GM19238 (cell line): ENCODE results near the gene DGKI.

Experiments used
- DNase-seq: peaks from one replicate; pipeline ENCODE4 v3.0.0; 2011; ENCODE audit warnings: low spot score; ENCODE audit not compliant: insufficient read length

The DGKI gene

DNA sequence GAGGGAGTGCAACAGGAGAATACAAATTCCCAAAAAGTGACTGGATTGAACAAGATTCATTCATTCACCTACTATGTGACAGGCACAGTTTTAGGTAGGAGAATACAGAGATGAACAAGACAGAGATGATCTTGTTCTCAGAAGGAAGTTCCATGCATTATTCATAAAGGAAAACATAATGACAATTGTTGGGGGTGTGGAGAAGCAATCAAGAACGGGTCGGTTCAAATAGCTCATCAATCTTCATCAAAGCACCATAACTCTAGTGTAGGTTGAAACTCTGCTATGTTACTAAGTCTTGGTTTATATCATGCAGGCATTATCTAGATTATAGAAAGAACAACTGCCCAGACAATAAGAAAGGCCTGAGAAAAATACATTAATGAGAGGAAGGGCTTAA lies 243.7 kb downstream of the DGKI start:
- no peak for DNase-seq

DNA sequence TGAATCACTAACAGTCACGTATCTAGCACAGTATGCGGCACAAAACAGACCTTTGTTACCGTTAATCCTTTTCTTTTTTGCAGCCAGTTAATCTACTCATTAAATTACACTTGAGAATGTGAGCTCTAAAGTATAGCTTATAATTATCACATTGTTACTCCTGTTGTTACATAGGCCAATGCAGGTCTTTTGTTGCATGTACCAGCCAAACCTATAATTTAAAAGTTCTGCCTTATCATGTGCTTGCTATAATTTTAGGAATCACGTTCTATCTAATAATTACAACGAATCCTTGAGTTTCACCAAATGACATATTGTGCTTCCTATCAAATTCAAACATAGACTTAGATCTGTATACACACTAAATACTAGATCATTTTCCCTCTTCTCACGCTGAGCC lies 245.1 kb downstream of the DGKI start:
- DNase-seq, result no peak

GRCh38 chr7:137597856-137598255 lies 248.9 kb downstream of the DGKI start:
- DNase-seq, result no peak

DNA sequence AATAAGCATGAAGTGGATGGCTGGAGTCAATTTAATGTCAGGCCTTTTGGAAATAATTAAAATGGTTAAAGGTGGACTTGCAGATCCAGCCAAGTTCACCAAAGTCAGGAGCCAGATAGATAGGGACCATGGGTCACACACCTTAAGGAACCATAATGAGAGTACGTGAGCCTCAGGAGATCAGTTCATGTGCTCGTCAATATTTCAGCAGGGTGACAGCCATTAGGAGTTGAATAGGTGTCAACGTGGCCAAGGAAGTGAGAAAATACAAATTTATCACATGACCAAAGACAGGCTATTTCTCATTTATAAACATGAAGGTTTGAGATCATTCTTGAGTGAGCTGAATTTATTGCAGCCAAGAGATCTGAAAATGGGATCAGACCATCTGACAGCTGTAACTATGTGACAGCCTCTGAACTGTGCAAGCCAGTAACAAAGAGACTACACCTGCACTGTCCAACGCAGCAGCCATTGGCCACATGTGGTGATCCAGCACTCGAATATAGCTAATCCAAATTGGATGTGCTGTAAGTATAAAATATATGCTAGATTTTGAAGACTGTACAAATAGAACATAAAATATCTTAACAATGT lies 253.6 kb downstream of the DGKI start:
- no peak for DNase-seq

DNA sequence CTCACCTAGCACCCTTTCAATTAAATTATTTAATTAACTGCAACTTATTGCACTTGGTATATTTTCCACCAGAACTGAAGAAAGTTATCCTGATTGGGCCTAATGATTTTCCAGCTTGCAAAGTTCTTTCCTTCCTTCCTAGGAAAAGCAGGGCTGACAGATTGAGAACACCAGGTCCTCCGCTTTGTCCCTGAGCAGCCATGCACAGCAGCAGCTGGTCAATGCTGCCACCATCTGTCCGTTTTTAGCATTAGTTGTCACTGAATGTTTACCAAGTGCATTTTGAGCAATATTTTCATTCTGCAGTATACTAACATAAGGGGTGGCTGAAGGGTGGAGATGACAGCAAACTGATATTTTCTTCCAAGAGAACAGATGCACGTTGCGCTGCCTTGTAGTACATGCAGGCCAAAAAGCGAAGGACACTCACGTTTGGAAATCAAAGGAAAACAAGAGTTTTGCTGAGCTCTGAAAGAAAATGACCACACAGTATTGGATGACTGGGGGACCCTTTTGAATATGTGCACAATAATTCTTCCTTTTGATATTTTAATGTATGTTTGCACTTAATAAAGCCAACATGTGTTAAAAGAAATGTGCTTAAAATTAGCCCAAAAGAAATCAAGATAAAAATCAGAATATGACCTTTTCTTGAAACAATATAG lies 254.4 kb downstream of the DGKI start:
- DNase-seq, result no peak

DNA sequence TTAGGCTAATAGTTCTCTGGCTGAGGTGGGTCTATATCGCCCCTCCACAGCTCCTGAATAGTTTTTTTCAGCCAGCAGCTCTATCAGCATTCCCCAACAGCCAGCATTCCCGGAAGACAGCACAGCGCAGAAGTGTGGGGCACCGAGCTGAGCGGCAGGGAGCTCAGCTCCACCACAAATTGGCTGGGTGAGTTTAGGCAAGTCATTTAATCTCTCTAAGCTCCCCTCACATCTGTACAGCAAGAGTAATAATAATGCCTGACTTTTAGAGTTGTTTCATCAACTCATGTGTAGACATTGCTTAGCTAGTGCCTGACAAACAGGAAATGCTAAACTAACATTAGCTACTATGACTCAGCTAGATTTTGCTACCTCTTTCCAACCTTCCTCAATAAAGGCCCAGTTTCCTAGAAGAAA lies 255.3 kb downstream of the DGKI start:
- DNase-seq, result no peak

DNA sequence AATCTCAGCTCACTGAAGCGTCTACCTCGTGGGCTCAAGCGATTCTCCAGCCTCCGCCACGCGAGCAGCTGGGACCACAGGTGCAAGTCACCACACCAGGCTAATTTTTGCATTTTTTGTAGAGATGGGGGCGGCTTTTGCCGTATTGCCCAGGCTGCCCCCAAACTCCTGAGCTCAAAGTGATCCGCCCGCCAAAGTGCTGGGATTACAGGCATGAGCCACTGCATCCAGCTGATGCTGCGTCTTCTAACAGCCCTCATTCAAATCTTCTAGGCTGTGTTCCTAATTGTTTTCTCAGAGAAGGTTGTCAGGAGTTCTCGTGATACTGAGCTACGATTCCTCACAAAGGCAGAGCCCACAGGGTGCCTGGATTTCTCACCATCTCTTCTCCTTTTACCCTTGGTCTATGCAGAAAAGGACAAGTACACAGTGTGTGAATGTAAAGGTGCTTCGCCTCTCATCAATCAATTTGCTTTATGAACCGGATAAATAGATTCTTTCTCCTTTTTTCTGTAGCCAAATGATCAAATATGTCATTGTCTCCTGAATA lies 255.9 kb downstream of the DGKI start:
- DNase-seq, result no peak

DNA sequence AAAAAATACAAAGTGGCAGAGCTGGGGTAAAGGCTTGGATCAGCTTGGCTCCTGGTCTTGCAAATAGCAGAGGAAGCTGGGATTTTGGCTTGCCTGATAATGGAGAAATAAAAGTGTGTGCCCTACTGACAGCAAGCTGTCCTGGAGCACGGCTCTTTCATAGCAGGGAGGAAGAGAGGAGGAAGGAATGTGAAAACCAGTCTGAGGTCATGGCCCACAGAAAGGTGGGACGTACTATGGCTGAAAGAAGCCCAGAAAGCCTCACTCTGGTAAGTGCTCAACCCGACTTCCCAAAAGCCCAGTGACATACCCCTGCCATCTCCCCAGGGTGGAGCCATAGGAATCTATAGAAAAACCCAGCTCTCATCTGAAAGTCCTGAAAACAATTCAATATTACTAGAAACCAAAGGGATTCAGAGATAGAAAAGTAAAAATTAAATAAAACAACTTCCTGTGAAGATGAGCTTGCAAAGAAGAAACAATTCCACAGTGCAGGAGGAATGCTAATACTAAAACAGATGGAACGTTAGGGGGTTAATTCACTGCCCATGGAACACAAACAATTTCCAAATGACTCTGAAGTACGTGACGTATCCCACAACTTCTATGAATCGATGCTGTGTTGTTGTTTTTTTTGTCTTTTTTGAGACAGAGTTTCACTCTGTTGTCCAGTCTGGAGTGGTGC lies 256.6 kb downstream of the DGKI start:
- DNase-seq, result no peak

DNA sequence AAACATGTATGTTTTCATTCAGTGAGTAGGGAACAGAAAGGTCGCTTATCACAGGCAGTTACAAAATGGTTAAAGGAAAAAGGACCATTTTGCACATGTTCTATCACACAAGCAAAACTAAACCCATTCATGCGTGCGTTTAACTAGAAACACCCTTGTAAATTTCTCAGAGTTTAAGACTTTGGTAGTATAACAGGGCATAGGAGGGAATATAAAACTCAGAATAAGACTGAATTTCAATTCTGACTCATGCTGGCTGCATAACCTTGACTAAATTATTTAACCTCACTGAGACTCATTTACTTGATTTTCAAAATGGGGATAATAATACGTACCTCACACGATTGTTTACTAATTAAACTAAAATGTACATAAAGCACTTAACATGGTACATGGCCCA lies 259.4 kb downstream of the DGKI start:
- DNase-seq, result no peak

DNA sequence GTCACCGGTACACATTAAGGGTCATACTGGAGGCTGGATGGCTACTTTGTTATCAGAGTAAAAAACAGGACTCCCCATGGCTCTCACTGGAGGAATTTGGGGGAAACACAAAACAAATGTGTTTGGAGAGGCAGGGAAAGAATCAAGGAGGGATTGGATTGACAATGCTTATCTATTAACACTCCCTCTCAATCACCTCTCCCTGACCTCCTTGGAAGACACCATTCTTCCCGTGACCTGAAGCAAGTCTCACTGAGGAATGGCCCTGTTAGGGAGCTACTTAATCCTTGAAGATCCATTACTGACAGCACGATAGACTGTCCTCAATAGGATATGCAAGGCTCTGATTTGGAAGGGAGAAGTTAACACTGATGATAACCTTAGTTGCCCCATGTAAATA lies 261.2 kb downstream of the DGKI start:
- DNase-seq, result no peak

- no peak for DNase-seq
These were observed 263.6 kb downstream of the DGKI start for GRCh38 chr7:137583172-137583571.

DNA sequence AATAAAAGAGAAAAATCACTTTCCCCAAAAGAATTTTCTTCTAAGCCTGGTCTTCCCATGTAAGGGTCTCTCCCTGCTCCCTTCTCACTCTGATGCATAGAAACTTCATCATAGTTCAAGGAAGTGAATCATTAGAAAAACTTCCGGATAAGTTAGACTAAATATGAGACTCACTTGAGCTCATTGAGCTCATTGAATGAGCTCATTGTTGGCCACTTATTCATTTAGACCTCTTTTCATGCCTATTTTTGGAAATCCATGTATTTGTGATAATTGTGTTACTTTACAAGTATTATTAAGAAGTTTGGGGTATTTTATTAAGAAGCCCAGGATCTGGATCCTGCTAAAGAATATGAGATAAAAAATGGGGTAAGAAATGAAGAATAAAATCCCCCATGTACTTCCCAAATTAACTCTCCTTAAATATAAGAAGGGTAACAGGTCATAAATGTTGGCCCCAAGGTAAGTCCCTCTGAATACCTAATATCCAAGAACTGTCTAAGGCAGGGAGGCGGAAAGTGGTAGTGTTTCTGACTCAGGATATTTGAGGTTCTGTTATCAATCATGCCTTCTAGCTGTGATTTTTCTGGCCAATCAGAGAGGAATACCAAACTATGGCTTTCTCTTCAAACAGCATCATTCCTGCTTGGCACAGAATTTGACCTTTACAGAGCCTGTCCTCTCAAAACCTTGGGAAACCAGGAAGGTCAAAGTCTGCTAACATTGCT lies 266.7 kb downstream of the DGKI start:
- no peak for DNase-seq

DNA sequence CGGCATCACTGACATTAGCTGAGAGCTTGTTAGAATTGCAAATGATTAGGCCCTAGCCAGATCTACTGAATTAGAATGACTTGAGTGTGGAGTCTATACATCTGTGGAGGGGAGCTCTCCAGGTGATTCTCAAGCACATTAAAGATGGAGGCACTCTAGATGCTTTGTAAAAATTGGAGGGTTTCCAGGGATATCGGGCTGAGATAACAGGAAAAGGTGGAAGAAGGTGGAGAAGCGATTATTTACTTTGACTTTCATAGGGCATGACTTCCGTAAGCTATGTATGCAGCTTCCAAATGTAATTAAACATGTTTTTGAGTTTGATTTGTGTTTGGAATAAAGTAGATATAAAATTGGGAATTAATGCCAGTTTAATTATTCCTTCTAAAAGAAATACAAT lies 268.2 kb downstream of the DGKI start:
- DNase-seq, result no peak

DNA sequence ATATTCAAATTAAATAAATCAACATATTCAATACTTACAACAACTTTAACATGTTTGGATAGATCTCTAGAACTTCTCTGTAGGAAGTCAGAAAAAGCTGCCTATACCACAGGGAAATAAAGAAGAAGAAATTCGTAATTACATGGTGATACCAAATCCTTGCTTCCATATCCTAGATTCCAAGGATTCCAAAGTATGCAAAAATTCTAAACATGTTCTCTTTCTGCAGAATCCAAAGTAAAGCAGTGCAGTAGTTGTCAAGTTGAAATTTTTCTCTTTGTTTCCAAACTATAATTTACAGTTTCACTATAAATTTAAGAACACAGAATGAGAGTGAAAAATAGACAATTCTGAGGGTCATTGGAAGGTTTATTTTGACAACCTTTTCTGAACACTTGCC lies 269.6 kb downstream of the DGKI start:
- DNase-seq, result no peak

DNA sequence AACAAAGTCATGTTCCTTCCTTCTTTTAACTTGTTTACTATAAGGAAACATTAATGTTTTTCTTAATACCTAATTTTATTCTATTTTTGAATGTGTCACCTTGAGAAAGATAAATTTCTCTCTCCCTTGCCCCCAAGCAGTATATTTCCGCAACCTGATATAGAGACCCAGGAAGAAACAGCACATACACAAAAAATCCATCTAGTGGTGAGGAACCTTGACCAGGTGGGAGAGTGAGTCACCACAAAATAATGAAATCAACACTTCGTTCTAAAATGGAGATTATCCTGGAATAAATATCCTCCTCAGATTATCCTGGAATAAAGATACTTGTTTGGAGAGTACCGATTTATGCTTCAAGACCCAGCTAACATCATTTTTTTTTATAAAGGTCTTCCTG lies 270.3 kb downstream of the DGKI start:
- DNase-seq, result no peak

GRCh38 chr7:137574812-137575211 lies 272.0 kb downstream of the DGKI start:
- DNase-seq, result no peak

- no peak for DNase-seq
These were observed 274.6 kb downstream of the DGKI start for GRCh38 chr7:137572056-137572784.

DNA sequence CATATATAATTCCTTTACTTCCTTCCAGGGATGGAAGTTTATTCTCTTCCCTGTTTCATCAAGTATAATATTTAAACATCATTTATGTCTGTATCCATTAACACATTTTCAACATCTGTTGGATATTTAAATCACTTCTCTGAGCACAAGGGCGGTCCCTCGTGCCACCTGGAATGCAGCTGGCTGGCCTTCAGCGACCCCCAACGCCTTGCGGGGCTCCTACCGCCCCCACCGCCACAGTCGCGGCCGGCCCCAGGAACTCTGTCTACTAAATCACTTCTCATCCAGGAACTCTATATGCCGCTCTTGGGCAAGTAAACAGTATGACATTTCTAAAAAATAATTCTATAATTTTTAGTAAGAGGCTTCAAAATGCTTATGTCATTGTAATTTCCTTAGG lies 282.1 kb downstream of the DGKI start:
- DNase-seq, result no peak

DNA sequence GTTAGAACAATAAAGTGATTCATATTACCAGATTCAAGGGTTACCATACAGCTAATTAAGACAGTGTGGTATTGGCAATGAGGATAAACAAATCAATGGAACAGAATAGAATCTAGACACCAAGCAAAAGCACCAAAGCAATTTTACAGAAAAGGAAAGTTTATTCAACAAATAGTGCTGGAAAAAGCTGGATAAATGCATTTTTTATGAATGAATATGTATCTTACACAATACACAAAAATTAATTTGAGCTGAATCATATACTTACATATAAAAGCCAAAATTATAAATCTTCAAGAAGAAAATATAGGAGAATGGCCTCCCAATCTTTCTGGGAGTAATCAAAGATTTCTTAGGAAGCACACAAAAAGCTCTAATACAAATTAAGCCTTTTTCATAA lies 282.8 kb downstream of the DGKI start:
- DNase-seq, result no peak

DNA sequence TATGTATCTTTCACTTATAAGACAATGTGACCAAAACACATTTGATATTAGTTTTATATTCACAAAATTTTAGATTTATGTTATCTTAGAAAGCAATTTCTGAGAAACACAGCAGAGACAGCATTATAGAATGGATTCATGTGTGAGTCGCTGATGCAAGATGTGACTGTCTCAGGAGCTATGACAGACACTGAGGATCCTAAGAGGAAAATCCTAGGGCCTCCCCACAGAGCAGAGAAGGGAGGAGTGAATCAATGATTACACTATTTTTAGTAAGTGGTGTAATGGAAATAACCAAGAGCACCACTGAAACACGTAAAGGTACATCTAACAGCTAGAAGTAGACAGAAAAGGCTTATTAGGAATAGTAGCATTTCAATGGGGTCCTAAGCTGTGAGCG lies 299.3 kb downstream of the DGKI start:
- no peak for DNase-seq

- DNase-seq, result no peak
These were observed 300.1 kb downstream of the DGKI start for GRCh38 chr7:137546671-137547070.
